HepG2 (cell line): ENCODE results near the gene COMMD7. TPM values are rescaled to one million over a fixed set of nuclear protein-coding genes. Genes with fewer than 3 reads are reported as not detected.

Source experiments
- ATAC-seq: fragments of 200-7000 bp; cut with Tn5 transposase; 3 replicates; pipeline ENCODE4 v1.9.1; 2020; ENCODE audit warnings: mild to moderate bottlenecking, moderate library complexity
- BruUV-seq: library from RNA; stranded (reverse); fragments of 400-500 nt; replicated peaks from 2 replicates; lab custom pipeline; 2021; lab: Mats Ljungman, UMichigan
- CTCF ChIA-PET: fragments of 300-600 bp; formaldehyde crosslinking; extraction: SDS; loops from one replicate; lab custom pipeline; 2021; ENCODE audit warnings: low total read pairs, inconsistent platforms, low intra/inter-chr PET ratio; lab: Yijun Ruan, JAX
- POLR2A ChIA-PET: fragments of 350-600 bp; sonication (Branson Sonifier 250); formaldehyde crosslinking; loops from one replicate; lab custom pipeline; 2020; ENCODE audit warnings: antibody characterized with exemption, inconsistent platforms; lab: Yijun Ruan, JAX
- DNase-seq: peaks from one replicate; pipeline ENCODE4 v3.0.0-alpha.2; 2015; ENCODE audit warnings: low spot score
- FAIRE-seq: peaks from 3 replicates; lab custom pipeline; 2011; peaks lifted over from hg19 to GRCh38; lab: Jason Lieb, UNC
- H2AFZ ChIP-seq: one replicate; pipeline ENCODE4 v1.6.1; 2011; ENCODE audit warnings: low read length, inconsistent platforms
- H3K27ac ChIP-seq: fragments of 300-600 bp; 3 replicates; pipeline ENCODE4 v1.8.0; 2011; ENCODE audit warnings: mixed run types, mild to moderate bottlenecking, mixed read lengths, low read length, inconsistent platforms; ENCODE audit not compliant: insufficient read depth; ENCODE audit errors: extremely low read length
- H3K27me3 ChIP-seq, 2 experiments: fragments of 200-600 bp in 1 of 2; 2 replicates in 1 of 2; 3 replicates in 1 of 2; pipeline versions ENCODE4 v1.6.0 to v1.8.0; 2011; ENCODE audit warnings: low read length in 2 of 2, mild to moderate bottlenecking in 2 of 2, moderate library complexity in 2 of 2, inconsistent platforms in 1 of 2; ENCODE audit not compliant: insufficient read depth in 2 of 2, control insufficient read depth in 1 of 2
- H3K36me3 ChIP-seq, 2 experiments: fragments of 200-600 bp in 1 of 2; replicated peaks in 1 of 2; 2 replicates in 1 of 2; 3 replicates in 1 of 2; pipeline versions ENCODE4 v1.5.1 to v1.8.0; 2011; ENCODE audit warnings: low read length in 2 of 2, inconsistent platforms in 1 of 2; ENCODE audit not compliant: insufficient read depth in 2 of 2, control insufficient read depth in 1 of 2
- H3K4me1 ChIP-seq: 2 replicates; pipeline ENCODE4 v1.5.1; 2012; ENCODE audit warnings: low read length, inconsistent platforms; ENCODE audit not compliant: insufficient read depth
- H3K4me2 ChIP-seq: 2 replicates; pipeline ENCODE4 v1.6.0; 2011; ENCODE audit warnings: low read depth, low read length, inconsistent platforms
- H3K4me3 ChIP-seq, 3 experiments: fragments of 200-600 bp in 1 of 3; sonication (generic), shearing (Covaris generic) in 1 of 3; replicated peaks in 1 of 3; 2 replicates each; pipeline ENCODE4 v1.5.1; 2011 to 2016; ENCODE audit warnings: low read length in 3 of 3, inconsistent platforms in 2 of 3, low read depth in 2 of 3, mild to moderate bottlenecking in 2 of 3, control low read depth in 1 of 3, mixed read lengths in 1 of 3; ENCODE audit not compliant: insufficient read depth in 1 of 3
- H3K79me2 ChIP-seq: one replicate; pipeline ENCODE4 v1.6.1; 2011; ENCODE audit warnings: low read length, inconsistent platforms; ENCODE audit not compliant: insufficient read depth
- H3K9ac ChIP-seq: 2 replicates; pipeline ENCODE4 v1.6.0; 2011; ENCODE audit warnings: mild to moderate bottlenecking, low read depth, low read length, inconsistent platforms; ENCODE audit not compliant: insufficient read depth
- H3K9me3 ChIP-seq: 2 replicates; pipeline ENCODE4 v1.5.1; 2012; ENCODE audit warnings: mild to moderate bottlenecking, low read length
- H4K20me1 ChIP-seq: 2 replicates; pipeline ENCODE4 v1.6.0; 2011; ENCODE audit warnings: inconsistent platforms, mild to moderate bottlenecking, low read length, moderate library complexity; ENCODE audit not compliant: insufficient read depth
- CENPX ChIP-seq: sonication (generic); formaldehyde crosslinking; IDR thresholded peaks from 2 replicates; pipeline ENCODE4 v1.9.0; 2021; ENCODE audit warnings: mild to moderate bottlenecking, missing genetic modification reagents, moderate library complexity
- CTCF ChIP-seq: sonication (generic); formaldehyde crosslinking; IDR thresholded peaks from 2 replicates; pipeline ENCODE4 v1.5.0; 2020; ENCODE audit warnings: mild to moderate bottlenecking, missing genetic modification reagents, moderate library complexity
- PHF8 ChIP-seq: sonication (generic); formaldehyde crosslinking; IDR thresholded peaks from 2 replicates; pipeline ENCODE4 v1.5.0; 2020; ENCODE audit warnings: missing genetic modification reagents
- RBFOX2 ChIP-seq: fragments of 200-400 bp; formaldehyde crosslinking; IDR thresholded peaks from 2 replicates; pipeline ENCODE4 v1.6.1; 2017; ENCODE audit warnings: low read depth, mild to moderate bottlenecking, low read length
- ZNF280D ChIP-seq: sonication (generic); formaldehyde crosslinking; IDR thresholded peaks from 2 replicates; pipeline ENCODE4 v1.5.1; 2020; ENCODE audit warnings: mild to moderate bottlenecking, missing genetic modification reagents
- ZNF468 ChIP-seq: sonication (generic); formaldehyde crosslinking; IDR thresholded peaks from 2 replicates; pipeline ENCODE4 v1.8.0; 2022; ENCODE audit warnings: mild to moderate bottlenecking, moderate library complexity, missing genetic modification reagents
- ZNF552 ChIP-seq: sonication (generic); formaldehyde crosslinking; IDR thresholded peaks from 2 replicates; pipeline ENCODE4 v1.9.0; 2022; ENCODE audit warnings: missing genetic modification reagents, mild to moderate bottlenecking, borderline replicate concordance
- WGBS: methylation state at CpG from one replicate; pipeline ENCODE4 v1.1.6; 2017; ENCODE audit warnings: low lambda C conversion rate; 5-methylcytosine and 5-hydroxymethylcytosine counted together
- in situ Hi-C: cut with HindIII; loops from 2 replicates; pipeline ENCODE4 v1.10.0; 2017; ENCODE audit warnings: low pct_unique_long_range_greater_than_20kb; ENCODE audit not compliant: extremely low pct_ligation_motif_present
- intact Hi-C: fragments of 100-400 bp; cut with micrococcal nuclease; formaldehyde crosslinking; loops from one replicate; pipeline ENCODE4 v1.10.0; 2022; ENCODE audit not compliant: unreplicated experiment
- polyA plus RNA-seq, 8 experiments: library from polyadenylated mRNA; depleted of rRNA in 3 of 8; stranded (reverse) in 7 of 8; unstranded in 1 of 8; fragments of >200 nt; fragmentation: Illumina TruSeq in 4 of 8; extraction: Trizol in 4 of 8; gene quantifications; 2 replicates each; pipeline versions ENCODE4 v1.2.1 to v1.2.3, GENCODE V29; 2011 to 2016; ENCODE audit warnings: low read depth in 4 of 8, missing spikeins in 1 of 8, mixed read lengths in 1 of 8; ENCODE audit not compliant: insufficient read depth in 1 of 8
- total RNA-seq, 5 experiments: library from RNA; depleted of rRNA; stranded (reverse); fragments of >200 nt; fragmentation: Illumina TruSeq; extraction: Trizol; gene quantifications; 2 replicates each; pipeline ENCODE4 v1.2.3, GENCODE V29; 2016; ENCODE audit warnings: low read depth in 1 of 5

COMMD7 gene
- total and polyA plus RNA-seq, 2 of the 13 experiments (the other 11 are each of a cell fraction or from before 2014, with no cell fraction given) = 42.1 to 53.3 TPM

GRCh38 chr20:32661820-32662528 lies 81.3 kb downstream of the COMMD7 start (continued):
- 0 out of 2 replicates have a peak, but pooled peaks have one; percentile 41 for TF ChIP-seq ZNF280D (CRISPR knock-in tag)
- TF ChIP-seq CTCF = peak; percentile 69
- TF ChIP-seq, all 625 proteins: peak for 25

- ATAC-seq (no peak), FAIRE-seq (no peak), DNase-seq (no peak)
- Histone ChIP-seq H3K9ac (no peak overlapping the region), H4K20me1 (no peaks in the 10 kb centered on the region), H3K9me3 (peaks cover 10% of the 10 kb centered on the region; the same call in 1 of the 2 replicates), H2AFZ (no peak overlapping the region), H3K4me2 (no peak overlapping the region), H3K27me3 (no peaks in the 10 kb centered on the region), H3K27ac (no peak overlapping the region), H3K36me3 (no peaks in the 10 kb centered on the region), H3K4me3 (no peak overlapping the region), H3K79me2 (no peaks in the 10 kb centered on the region), H3K4me1 (peaks cover 36% of the 10 kb centered on the region)
- in situ Hi-C loops = no loop called here
- TF ChIP-seq PHF8 (CRISPR knock-in tag) (no peak), RBFOX2 (no peak), ZNF552 (no peak), CENPX (CRISPR knock-in tag) (no peak), ZNF468 (CRISPR knock-in tag) (no peak)
- intact Hi-C loops = no loop called here
- ChIA-PET POLR2A (no interaction called here), CTCF (no interaction called here)
- 56% methylated on average over 8 of the region's 8 CpGs for WGBS
- no TSS peak for BruUV-seq
Observed at GRCh38 chr20:32660661-32661060, 82.6 kb downstream of the COMMD7 start.
